ENCODE data around the gene LMAN2.

The LMAN2 gene

GRCh38 chr5:177304392-177305119, 46.9 kb downstream of the LMAN2 start:
- DNase-seq, result no peak

GRCh38 chr5:177303925-177304391, 47.5 kb downstream of the LMAN2 start:
- DNase-seq, result no peak

GRCh38 chr5:177303121-177303924, 48.1 kb downstream of the LMAN2 start, which contains the start of the genes PRELID1 and RAB24:
TSS of gene PRELID1 (plus strand) at chr5:177303799. CDS start at chr5:177303986, 187 bp downstream.
TSS of gene RAB24 (minus strand) at chr5:177303719. CDS start at chr5:177303288, 431 bp downstream.
- peak; percentile 64 to 83 for DNase-seq

- no peak for DNase-seq
These were observed 48.9 kb downstream of the LMAN2 start for GRCh38 chr5:177302354-177303110.

- no peak for DNase-seq
These were observed 49.8 kb downstream of the LMAN2 start for GRCh38 chr5:177301503-177302165.

- DNase-seq, result no peak
These were observed 50.5 kb downstream of the LMAN2 start for GRCh38 chr5:177300951-177301350.

GRCh38 chr5:177300236-177300880, 51.1 kb downstream of the LMAN2 start:
- peak in 1 of 2 donors; percentile 23 for DNase-seq

GRCh38 chr5:177299697-177300096, 51.8 kb downstream of the LMAN2 start:
- no peak for DNase-seq

- no peak for DNase-seq
These were observed 53.5 kb downstream of the LMAN2 start for GRCh38 chr5:177297922-177298321.

- no peak for DNase-seq
These were observed 54.9 kb downstream of the LMAN2 start for GRCh38 chr5:177296581-177296980.

GRCh38 chr5:177295924-177296323, 55.5 kb downstream of the LMAN2 start:
- no peak for DNase-seq

GRCh38 chr5:177294632-177295031, 56.8 kb downstream of the LMAN2 start:
- DNase-seq, result no peak

- DNase-seq, result no peak
These were observed 57.5 kb downstream of the LMAN2 start for GRCh38 chr5:177293819-177294581.

GRCh38 chr5:177291735-177292134, 59.7 kb downstream of the LMAN2 start:
- no peak for DNase-seq

GRCh38 chr5:177290816-177291596, 60.5 kb downstream of the LMAN2 start:
- no peak for DNase-seq

- no peak for DNase-seq
These were observed 63.3 kb downstream of the LMAN2 start for GRCh38 chr5:177288191-177288590.
